Astrocyte (in vitro differentiated cells and primary cell): Measurements from ENCODE around the gene SLC25A25.

Experiments used
- CTCF ChIP-seq: IDR thresholded peaks from 2 replicates; pipeline ENCODE4 v1.5.1; 2011; ENCODE audit warnings: low read depth, mild to moderate bottlenecking, inconsistent platforms, low read length, moderate library complexity; ENCODE audit not compliant: insufficient read depth
- EZH2 ChIP-seq: IDR thresholded peaks from 2 replicates; pipeline ENCODE4 v1.6.1; 2012; ENCODE audit warnings: mild to moderate bottlenecking, low read length, inconsistent platforms; ENCODE audit not compliant: insufficient read depth

- no peak for TF ChIP-seq CTCF
- no peak for TF ChIP-seq EZH2
These were observed 38.3 kb downstream of the SLC25A25 start for GRCh38 chr9:128106181-128106939.
